ENCODE data around the gene HTT-AS.

The HTT-AS gene

GRCh38 chr4:3087115-3087797, 12.9 kb upstream of the HTT-AS start:
- DNase-seq (ENCODE audit: low read depth) = no peak

DNA sequence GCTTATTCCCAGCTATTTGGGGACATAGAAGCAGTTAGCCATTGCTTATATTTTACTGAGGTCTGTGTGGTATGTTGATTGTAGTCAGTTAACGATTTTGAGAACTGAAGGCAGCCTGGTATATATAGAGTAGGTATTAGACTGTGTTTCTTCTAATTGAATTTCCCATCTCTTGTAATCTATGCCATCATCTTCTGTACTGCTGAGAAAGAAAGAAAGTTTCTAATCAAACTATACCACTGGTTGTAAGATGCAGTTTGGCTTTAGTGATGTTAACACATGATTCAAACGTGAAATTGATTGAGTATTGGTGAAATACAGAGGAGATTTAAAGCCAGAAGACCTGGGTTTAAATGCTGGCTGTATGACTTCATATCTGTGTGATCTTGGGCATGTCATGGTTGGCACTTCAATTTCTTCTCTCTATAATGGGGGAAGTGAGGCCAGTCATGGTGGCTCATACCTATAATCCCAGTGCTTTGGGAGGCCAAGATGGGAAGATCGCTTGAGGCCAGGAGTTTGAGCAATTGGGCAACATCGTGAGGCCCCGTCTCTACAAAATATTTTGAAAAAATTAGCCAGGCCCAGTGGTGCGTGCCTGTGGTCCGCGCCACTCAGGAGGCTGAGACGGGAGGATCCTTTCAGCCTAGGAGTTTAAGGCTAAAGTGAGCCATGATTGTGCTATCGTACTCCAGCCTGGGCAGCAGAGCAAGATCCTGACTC, 11.8 kb upstream of the HTT-AS start:
- DNase-seq (ENCODE audit: low read depth) = no peak

- DNase-seq (ENCODE audit: low read depth) = no peak
Observed at GRCh38 chr4:3083732-3084131, 9.4 kb upstream of the HTT-AS start.

DNA sequence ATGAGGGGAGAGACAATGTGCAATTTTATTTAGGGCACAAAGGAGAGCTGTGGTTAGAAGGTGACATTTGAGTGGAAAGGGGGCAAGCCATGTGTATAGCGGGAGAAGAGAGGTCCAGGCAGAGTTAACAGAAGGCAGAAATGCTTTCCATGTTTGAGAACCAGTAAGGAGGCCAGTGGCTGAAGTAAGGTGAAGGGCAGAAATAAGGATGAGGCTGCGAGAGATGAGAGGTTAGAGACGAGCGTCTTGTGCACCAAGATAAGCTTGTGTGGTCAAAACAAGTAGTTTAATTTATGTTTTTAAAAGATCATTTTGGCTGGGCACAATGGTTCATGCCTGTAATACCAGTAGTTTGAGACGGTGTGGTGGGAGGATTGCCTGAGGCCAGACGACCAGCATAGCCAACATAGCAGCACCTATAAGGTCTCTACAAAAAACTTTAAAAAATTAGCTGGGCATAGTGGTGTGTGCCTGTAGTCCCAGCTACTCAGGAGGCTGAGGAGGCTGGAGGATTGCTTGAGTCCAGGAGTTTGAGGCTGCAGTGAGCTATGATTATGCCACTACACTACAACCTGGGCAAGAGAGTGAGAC, 8.7 kb upstream of the HTT-AS start:
- DNase-seq (ENCODE audit: low read depth) = no peak

DNA sequence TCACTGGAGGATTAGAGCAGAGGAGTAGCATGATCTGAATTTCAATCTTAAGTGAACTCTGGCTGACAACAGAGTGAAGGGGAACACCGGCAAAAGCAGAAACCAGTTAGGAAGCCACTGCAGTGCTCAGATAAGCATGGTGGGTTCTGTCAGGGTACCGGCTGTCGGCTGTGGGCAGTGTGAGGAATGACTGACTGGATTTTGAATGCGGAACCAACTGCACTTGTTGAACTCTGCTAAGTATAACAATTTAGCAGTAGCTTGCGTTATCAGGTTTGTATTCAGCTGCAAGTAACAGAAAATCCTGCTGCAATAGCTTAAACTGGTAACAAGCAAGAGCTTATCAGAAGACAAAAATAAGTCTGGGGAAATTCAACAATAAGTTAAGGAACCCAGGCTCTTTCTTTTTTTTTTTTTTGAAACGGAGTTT, 5.4 kb upstream of the HTT-AS start:
- no peak for DNase-seq (ENCODE audit: low read depth)

DNA sequence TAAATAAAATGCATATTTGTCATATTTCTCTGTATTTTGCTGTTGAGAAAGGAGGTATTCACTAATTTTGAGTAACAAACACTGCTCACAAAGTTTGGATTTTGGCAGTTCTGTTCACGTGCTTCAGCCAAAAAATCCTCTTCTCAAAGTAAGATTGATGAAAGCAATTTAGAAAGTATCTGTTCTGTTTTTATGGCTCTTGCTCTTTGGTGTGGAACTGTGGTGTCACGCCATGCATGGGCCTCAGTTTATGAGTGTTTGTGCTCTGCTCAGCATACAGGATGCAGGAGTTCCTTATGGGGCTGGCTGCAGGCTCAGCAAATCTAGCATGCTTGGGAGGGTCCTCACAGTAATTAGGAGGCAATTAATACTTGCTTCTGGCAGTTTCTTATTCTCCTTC, 3.5 kb upstream of the HTT-AS start:
- DNase-seq (ENCODE audit: low read depth) = no peak

- no peak for DNase-seq (ENCODE audit: low read depth)
Observed at GRCh38 chr4:3075652-3075981, 1.3 kb upstream of the HTT-AS start.

GRCh38 chr4:3074846-3075651, 711 bp upstream of the HTT-AS start:
- peak; percentile 35 for DNase-seq (ENCODE audit: low read depth)

DNA sequence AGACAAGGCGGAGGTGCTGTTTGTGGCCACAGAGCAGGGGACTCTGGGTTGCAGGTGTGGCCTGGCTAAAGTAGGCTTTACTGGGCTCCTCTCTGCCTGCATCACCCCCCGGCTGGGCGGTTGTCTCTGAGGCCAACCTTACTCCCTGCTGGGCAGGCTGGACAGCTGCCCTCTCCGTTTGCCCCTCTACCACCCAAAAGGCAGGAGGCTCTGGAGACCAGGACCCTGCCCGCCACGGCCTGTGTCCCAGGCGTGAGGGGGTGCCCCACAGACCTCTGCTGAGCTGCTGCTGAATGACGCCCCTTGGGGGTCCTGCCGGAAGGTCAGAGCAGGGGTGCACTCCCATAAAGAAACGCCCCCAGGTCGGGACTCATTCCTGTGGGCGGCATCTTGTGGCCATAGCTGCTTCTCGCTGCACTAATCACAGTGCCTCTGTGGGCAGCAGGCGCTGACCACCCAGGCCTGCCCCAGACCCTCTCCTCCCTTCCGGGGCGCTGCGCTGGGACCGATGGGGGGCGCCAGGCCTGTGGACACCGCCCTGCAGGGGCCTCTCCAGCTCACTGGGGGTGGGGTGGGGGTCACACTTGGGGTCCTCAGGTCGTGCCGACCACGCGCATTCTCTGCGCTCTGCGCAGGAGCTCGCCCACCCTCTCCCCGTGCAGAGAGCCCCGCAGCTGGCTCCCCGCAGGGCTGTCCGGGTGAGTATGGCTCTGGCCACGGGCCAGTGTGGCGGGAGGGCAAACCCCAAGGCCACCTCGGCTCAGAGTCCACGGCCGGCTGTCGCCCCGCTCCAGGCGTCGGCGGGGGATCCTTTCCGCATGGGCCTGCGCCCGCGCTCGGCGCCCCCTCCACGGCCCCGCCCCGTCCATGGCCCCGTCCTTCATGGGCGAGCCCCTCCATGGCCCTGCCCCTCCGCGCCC, 920 bp downstream of the HTT-AS start:
- no peak for DNase-seq (ENCODE audit: low read depth)

DNA sequence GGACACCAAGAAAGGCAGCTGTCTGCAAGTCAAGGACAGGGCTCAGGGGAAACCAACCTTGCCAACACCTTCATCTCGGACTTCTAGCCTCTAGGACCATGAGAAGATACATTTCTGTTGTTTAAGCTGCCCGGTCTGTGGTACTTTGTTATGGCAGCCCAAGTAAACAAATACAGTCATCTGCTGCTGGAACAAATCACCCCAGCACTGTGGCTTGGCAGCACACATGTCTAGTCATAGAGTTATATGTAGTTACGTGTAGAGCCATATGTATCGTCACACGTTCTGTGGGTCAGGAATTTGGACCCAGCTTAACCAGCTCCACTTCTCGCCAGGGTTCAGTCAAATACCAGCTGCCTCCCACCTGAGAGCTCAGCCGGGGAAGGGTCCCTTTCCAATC, 2.5 kb downstream of the HTT-AS start:
- no peak for DNase-seq (ENCODE audit: low read depth)

DNA sequence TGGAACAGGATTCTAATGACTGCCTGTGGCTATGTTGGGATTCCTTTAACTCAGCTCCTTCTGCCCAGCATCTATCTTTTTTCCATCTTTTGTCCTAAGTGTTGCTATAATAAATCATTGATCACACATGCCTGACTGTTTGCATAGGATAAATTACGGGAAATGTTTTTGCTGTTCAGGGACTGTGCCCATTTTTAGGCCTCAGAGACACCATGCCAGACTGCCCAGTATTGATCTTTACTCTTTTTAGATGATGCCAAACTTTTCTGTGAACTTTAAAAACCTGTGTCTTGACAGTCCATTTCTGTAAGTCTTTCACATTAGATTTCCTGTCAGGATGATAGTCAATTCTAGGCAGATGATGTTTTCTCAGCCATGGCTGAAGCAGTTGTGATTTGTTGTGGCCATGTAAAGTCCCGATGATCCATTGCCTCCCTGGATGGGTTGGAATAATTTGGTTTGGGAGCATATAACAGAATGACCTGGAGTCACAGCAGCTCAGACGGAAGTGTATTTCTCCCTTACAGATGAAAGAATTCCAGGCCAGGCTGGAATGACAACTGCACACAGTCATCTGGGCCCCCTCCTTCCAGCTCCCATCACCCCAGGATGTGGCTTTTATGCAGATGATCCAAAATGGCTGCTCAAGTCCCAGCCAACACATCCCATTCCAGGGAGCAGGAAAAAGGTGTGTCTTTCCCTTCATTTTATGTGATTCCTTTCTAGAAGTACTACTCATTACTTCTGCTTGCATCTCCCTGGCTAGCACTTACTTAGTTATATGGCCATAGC, 3.4 kb downstream of the HTT-AS start:
- DNase-seq (ENCODE audit: low read depth) = no peak

- DNase-seq (ENCODE audit: low read depth) = no peak
Observed at GRCh38 chr4:3069661-3070199, 4.6 kb downstream of the HTT-AS start.

GRCh38 chr4:3067473-3068001, 6.8 kb downstream of the HTT-AS start:
- DNase-seq (ENCODE audit: low read depth) = no peak

DNA sequence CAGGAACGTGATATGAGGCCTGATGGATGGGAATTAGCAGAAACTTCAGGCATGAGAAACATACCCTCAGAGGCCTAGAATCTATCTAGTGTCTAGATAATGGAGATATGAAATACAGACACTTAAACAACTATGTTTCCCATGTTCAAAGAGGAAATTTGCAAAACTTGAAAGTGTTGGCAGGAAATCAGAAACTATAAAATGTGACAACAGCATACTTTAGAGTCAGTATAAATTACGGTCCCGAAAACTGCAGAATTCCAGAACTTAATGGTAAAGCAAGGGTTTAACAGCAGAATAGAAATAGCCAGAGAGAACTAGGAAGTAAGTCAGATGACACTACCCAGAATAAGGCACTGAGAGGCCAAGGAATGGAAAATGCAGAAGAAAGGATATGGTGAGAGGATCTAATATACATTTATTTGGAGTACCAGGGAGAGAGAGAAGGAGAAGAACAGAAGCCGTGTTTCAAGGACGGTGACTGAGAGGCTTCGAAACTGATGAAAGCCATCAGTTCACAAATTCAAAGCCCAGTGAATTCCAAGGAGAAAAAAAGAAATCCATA, 7.4 kb downstream of the HTT-AS start:
- no peak for DNase-seq (ENCODE audit: low read depth)

GRCh38 chr4:3065551-3065950, 8.8 kb downstream of the HTT-AS start:
- DNase-seq (ENCODE audit: low read depth) = no peak

DNA sequence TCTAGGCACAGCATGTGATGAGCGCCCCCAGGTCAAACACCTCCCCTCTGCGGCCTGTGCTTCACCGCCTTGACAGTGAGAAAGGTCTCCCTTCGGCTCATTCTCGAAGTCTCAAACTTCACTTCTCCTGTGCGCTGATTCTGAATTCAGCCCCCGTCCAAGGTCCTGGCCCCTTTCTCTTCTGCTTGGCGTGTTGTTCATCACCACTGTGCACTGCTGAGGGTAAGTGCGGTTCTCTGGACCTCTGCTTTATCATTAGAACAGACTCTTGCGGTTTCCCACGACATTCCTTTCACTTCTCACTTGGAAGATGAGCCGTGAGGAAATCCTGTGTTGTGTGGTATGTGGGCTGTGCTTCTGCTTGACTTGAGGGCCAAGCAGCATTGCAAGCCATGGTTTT, 11.9 kb downstream of the HTT-AS start:
- no peak for DNase-seq (ENCODE audit: low read depth)

DNA sequence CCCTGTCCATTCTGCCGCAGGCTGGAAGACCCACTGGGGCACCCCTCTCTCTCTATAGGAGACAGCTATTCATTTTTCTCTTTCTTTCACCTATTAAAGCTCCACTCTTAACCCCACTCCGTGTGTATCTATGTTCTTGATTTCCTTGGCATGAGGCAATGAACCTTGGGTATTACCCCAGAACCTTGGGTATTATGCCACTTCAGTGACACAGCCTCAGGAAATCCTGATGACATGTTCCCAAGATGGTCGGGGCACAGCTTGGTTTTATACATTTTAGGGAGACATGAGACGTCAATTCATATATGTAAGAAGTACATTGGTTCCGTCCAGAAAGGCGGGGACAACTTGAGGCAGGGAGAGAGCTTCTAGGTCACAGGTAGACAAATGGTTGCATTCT, 13.4 kb downstream of the HTT-AS start:
- no peak for DNase-seq (ENCODE audit: low read depth)

DNA sequence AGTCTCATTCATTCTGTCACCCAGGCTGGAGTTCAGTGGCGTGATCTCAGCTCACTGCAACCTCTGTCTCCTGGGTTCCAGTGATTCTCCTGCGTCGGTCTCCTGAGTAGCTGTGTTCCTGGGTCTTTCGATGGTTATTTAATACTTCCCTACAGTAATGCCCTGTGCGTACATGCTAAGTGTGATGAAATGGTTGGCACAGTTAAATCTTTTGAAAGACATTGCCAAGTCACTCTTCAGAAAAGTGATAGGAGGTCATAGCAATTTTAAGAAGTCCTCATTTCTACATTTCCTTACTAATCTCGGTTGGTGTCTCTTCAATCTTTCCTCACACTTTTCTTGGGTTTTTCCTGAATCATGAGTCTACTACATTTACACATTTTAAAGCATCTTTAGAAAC, 14.4 kb downstream of the HTT-AS start:
- no peak for DNase-seq (ENCODE audit: low read depth)

DNA sequence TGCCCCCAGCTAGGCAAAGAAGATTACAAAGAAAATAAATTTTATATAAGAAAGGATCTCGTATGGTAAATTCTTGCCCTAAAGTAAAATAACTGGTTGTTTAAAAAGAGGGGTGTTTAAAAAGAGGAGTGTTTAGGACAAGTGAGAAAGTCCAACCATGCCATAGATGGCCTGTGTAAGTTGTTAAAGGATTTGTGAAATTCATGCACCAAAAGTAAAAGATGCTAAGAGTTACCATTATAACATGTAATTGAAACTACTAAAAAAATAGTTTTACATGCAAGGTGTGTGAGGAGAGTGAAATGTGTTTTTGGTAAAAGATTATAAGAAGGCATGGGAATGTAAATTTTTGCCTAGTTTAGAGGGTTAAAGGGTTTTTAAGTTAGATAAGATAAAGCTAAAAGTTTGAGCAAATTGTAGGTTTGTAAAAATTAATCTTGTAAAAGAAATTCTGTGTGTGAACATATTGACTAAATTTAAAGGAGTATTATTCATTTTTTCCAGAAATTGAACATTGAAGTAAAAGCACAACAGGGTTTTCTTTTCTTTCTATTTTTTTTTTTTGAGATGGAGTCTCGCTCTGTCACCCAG, 20.1 kb downstream of the HTT-AS start:
- no peak for DNase-seq (ENCODE audit: low read depth)

Measured in activated T-cell treated with anti-CD3 and anti-CD28 coated beads for 48 hours (primary cell).